Mucosa of descending colon (tissue), 3 donors: ENCODE results near the gene ABCG5. TPM values are rescaled to one million over a fixed set of nuclear protein-coding genes. Genes with fewer than 3 reads are reported as not detected.

Experiments used
- ATAC-seq: fragments of 200-7000 bp; cut with Tn5 transposase; one replicate; pipeline ENCODE4 v1.9.1; 2020; ENCODE audit warnings: mild to moderate bottlenecking, moderate library complexity
- DNase-seq, 3 donors: peaks; one replicate each; pipeline ENCODE4 v3.0.0-alpha.2; 2020
- H3K36me3 ChIP-seq: fragments of 200-600 bp; one replicate; pipeline ENCODE4 v1.8.0; 2021; ENCODE audit warnings: low read depth, mild to moderate bottlenecking
- H3K4me1 ChIP-seq: fragments of 200-600 bp; one replicate; pipeline ENCODE4 v1.8.0; 2021; ENCODE audit warnings: low read depth, mild to moderate bottlenecking
- H3K4me3 ChIP-seq: fragments of 200-600 bp; one replicate; pipeline ENCODE4 v1.8.0; 2021; ENCODE audit warnings: mild to moderate bottlenecking
- H3K9me3 ChIP-seq: fragments of 200-600 bp; one replicate; pipeline ENCODE4 v1.8.0; 2021; ENCODE audit warnings: mild to moderate bottlenecking
- CTCF ChIP-seq: fragments of 200-600 bp; IDR thresholded peaks from one replicate; pipeline ENCODE4 v1.8.0; 2022; ENCODE audit warnings: antibody characterized with exemption, mild to moderate bottlenecking
- intact Hi-C, 2 donors: fragments of 100-400 bp; cut with DNase I in 1 of 2; cut with micrococcal nuclease in 1 of 2; formaldehyde crosslinking; loops; one replicate each; pipeline versions ENCODE4 v1.11.0 to v1.11.1; 2022; cut with DNase I, micrococcal nuclease
- total RNA-seq, 3 donors: library from RNA; stranded (reverse); fragmentation: NEBNext Ultra II Directional in 2 of 3; extraction: Animal tissue kit (Norgen Biotek cat#: 25700) in 2 of 3; gene quantifications; one replicate each; pipeline versions ENCODE4 v1.2.1 to v1.2.4, GENCODE V29; 2021 to 2023
- donor health status: DM: no; HTN: no; CAD: no; lungs with moderate emphysema.
- donor health status: DM: no; HTN: no; CAD: no.
- donor health status: DM: no; HTN: yes; CAD: no.

Gene ABCG5
- total RNA-seq, 3 donors from 2014 or later = 0.22 TPM; not detected in 2

GRCh38 chr2:43832457-43832856 lies 6.2 kb downstream of the ABCG5 start:
- DNase-seq (no peak), ATAC-seq (peak; percentile 63)
- H3K36me3 ChIP-seq = no peaks in the 10 kb centered on the region
- TF ChIP-seq CTCF = no peak
- H3K9me3 ChIP-seq = no peaks in the 10 kb centered on the region
- intact Hi-C loops = no loop called here
- H3K4me3 ChIP-seq = no peak overlapping the region
- H3K4me1 ChIP-seq = peaks cover 3% of the 10 kb centered on the region

GRCh38 chr2:43831543-43832294 lies 6.9 kb downstream of the ABCG5 start:
- no peak for TF ChIP-seq CTCF

GRCh38 chr2:43826305-43827250 lies 12.1 kb downstream of the ABCG5 start:
- no peak for ATAC-seq
- H3K4me1 ChIP-seq = peaks cover under 1% of the 10 kb centered on the region
- no peak overlapping the region for H3K4me3 ChIP-seq
- intact Hi-C loops = no loop called here
- no peak for TF ChIP-seq CTCF
- no peaks in the 10 kb centered on the region for H3K36me3 ChIP-seq
- no peak for DNase-seq
- no peaks in the 10 kb centered on the region for H3K9me3 ChIP-seq

More at GRCh38 chr2:43831543-43832294, 6.9 kb downstream of the ABCG5 start:
- Histone ChIP-seq H3K36me3 (no peaks in the 10 kb centered on the region), H3K9me3 (no peaks in the 10 kb centered on the region), H3K4me3 (no peak overlapping the region), H3K4me1 (peaks cover 3% of the 10 kb centered on the region)
- intact Hi-C loops = no loop called here
- peak in 1 of 3 donors; percentile 45 for DNase-seq
- ATAC-seq = peak; percentile 76

GRCh38 chr2:43825841-43826240 lies 12.8 kb downstream of the ABCG5 start:
- intact Hi-C loops = no loop called here

More at GRCh38 chr2:43825841-43826240, 12.8 kb downstream of the ABCG5 start:
- no peaks in the 10 kb centered on the region for H3K4me1 ChIP-seq
- no peak for TF ChIP-seq CTCF
- H3K36me3 ChIP-seq = no peaks in the 10 kb centered on the region
- no peaks in the 10 kb centered on the region for H3K9me3 ChIP-seq
- no peak overlapping the region for H3K4me3 ChIP-seq
- DNase-seq = no peak
- ATAC-seq = no peak
